ENCODE measurements around the gene FOXL3. TPM values are rescaled to one million over a fixed set of nuclear protein-coding genes. Genes with fewer than 3 reads are reported as not detected.

Gene FOXL3
- total RNA-seq, 1 donor = not detected

- no peak for TF ChIP-seq CTCF (IDR thresholded peaks at IDR 0.05; ENCODE audit: insufficient read depth, low read depth, low read length)
- H3K4me3 ChIP-seq (ENCODE audit: low read depth, low read length) = no peak overlapping the region
- no peak for DNase-seq (ENCODE audit: low read depth)
Observed at GRCh38 chr7:264541-265191, 25.3 kb upstream of the FOXL3 start.

- no peak for TF ChIP-seq CTCF (IDR thresholded peaks at IDR 0.05; ENCODE audit: insufficient read depth, low read depth, low read length)
- H3K4me3 ChIP-seq (ENCODE audit: low read depth, low read length) = no peak overlapping the region
- no peak for DNase-seq (ENCODE audit: low read depth)
Observed at GRCh38 chr7:265192-265997, 24.6 kb upstream of the FOXL3 start.

- DNase-seq (ENCODE audit: low read depth) = no peak
- no peak overlapping the region for H3K4me3 ChIP-seq (ENCODE audit: low read depth, low read length)
- no peak for TF ChIP-seq CTCF (IDR thresholded peaks at IDR 0.05; ENCODE audit: insufficient read depth, low read depth, low read length)
Observed at GRCh38 chr7:265998-266850, 23.7 kb upstream of the FOXL3 start.

GRCh38 chr7:266851-267840 is 22.8 kb upstream of the FOXL3 start:
- peak; percentile 32 for TF ChIP-seq CTCF (IDR thresholded peaks at IDR 0.05; ENCODE audit: insufficient read depth, low read depth, low read length)
- no peak for DNase-seq (ENCODE audit: low read depth)
- no peak overlapping the region for H3K4me3 ChIP-seq (ENCODE audit: low read depth, low read length)

- DNase-seq (ENCODE audit: low read depth) = no peak
- no peak overlapping the region for H3K4me3 ChIP-seq (ENCODE audit: low read depth, low read length)
- no peak for TF ChIP-seq CTCF (IDR thresholded peaks at IDR 0.05; ENCODE audit: insufficient read depth, low read depth, low read length)
Observed at GRCh38 chr7:268991-269390, 21.0 kb upstream of the FOXL3 start.

- DNase-seq (ENCODE audit: low read depth) = no peak
- TF ChIP-seq CTCF (IDR thresholded peaks at IDR 0.05; ENCODE audit: insufficient read depth, low read depth, low read length) = no peak
- no peak overlapping the region for H3K4me3 ChIP-seq (ENCODE audit: low read depth, low read length)
Observed at GRCh38 chr7:269721-270120, 20.2 kb upstream of the FOXL3 start.

All from fibroblast of villous mesenchyme (primary cell).